NCI-H2029 treated with DMSO at 0.1 percent for 48 hours (cell line): ENCODE data around the gene FAM110A.
"Not testable (repeated sequence)": the region's sequence is repeated elsewhere in the genome, so short reads cannot be mapped to it uniquely, and the experiment has no call there.

ENCODE experiments used
- DNase-seq: peaks from one replicate; lab custom pipeline; 2025; lab: John Stamatoyannopoulos, UW

FAM110A gene

DNA sequence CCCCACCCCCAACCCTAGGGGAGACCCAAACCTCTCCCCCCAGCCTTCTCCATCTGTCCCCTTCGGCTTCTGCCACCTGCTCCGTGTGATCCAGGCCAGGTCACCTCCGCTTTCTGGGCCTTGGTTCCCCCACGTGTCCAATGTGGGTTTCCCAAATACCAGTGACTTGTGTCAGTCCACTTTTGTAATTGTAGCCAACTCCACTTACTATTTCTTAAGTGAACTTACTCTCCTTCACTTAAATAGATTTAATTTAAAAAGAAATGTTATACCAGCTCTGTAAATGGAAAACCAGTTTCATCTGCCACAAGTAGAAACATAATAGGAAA is 10.0 kb upstream of the FAM110A start:
- no peak for DNase-seq

DNA sequence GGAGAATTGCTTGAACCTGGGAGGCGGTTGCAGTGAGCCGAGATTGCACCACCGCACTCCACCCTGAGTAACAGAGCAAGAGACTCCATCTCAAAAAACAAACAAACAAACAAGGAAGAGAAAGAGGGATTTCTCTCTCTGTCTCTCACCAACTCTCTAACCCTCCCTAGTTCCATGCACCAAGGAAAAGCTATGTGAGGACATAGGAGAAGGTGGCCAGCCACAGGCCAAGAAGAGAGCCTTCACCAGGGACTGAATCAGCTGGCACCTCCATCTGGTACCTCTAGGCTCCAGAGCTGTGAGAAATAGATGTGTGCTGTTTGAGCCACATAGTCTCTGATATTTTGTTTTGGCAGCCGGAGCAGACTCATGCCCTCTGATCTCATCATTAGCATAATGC is 9.0 kb upstream of the FAM110A start:
- no peak for DNase-seq

DNA sequence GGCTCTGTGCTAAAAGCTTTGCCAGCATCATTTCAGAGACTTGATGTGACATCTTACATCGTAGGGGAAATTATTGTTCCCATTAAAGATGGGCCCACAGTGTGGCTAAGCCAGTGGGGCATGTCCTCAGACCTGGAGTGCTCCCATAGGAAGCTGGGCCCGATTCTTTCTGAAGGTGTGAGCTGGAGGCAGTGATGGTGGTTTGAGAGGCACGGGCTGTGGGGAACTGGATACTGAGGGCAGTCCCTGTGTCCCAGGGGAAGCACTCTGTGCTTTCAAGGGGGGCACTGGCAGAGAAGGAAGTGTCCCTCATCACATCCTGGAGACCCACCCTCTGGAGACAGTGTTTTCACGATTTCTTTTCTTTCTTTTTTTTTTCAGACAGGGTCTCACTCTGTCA is 8.6 kb upstream of the FAM110A start:
- no peak for DNase-seq

DNA sequence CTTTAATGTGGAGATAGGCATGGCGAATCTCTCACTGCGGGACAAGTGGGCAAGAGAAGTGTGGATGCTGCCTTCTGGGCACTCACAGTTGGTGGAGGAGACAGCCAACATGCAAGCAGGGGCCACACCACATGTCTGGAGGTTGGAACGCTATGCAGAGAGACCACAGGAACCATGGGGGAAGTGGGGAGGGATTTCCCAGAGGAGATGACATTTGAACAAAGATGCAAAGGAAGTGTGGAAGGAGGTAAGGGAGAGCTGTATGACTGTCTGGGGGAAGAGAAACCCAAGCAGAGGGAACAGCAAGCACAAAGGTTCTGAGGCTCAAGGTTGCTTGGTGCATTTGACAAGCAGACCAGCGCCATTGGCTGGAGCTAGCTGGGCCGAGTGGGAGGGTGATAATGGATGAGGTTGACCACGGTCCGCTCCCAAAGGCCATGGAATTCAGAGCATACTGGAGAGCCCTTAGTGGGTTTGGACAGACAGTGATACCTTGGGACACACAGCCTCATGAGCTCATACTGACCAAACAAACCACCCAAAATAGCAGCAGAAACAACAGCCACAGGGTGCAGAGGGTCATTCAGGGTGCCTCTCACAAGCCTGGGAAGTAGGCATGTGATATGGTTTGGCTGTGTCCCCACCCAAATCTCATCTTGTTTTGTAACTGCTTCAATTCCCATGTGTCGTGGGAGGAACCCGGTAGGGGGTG is 7.6 kb upstream of the FAM110A start:
- DNase-seq, result no peak

GRCh38 chr20:826695-827323 is 6.7 kb upstream of the FAM110A start:
- no peak for DNase-seq

- not testable (repeated sequence) for DNase-seq
Observed at GRCh38 chr20:827981-828380, 5.5 kb upstream of the FAM110A start.

GRCh38 chr20:828987-829386 is 4.5 kb upstream of the FAM110A start:
- no peak for DNase-seq

DNA sequence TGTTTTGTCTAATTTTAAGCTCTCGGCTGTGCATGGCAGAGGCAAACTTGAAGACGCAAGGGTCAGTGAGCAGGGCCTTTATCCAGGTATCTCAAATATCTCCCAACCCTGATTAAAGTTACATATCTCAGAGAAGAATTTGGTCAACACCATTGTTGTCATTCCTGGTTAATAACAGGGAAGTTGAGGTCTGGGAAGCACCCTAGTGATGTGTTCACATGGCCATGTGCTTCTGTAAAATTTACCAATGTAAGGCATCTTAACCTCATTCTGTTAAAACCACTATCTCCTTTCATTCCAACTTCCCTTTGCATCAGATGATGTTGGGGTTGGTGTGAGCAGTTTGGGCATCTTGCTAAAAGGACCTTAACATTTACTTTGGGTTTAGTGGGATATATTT is 4.0 kb upstream of the FAM110A start:
- DNase-seq, result no peak

DNA sequence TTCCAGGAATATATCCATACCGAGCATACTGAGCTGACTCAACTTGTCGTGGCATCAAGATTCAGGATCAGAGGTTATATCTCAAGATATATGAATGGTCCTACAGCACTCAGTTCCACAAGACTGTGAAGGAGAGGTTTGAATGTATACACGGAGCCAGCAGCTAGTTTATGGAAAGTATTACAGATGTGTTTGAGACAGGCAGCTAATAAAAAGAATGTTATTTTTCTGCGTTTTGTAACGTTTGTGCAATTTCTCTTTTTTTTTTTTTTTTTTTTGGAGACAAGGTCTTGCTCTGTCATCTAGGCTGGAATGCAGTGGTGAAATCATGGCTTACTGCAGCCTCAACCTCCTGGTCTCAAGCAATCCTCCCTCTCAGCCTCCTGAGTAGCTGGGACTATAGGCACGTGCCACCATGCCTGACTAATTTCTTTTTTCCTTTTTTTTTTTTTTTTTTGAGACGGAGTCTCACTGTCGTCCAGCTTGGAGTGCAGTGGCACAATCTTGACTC is 3.4 kb upstream of the FAM110A start:
- DNase-seq, result no peak

DNA sequence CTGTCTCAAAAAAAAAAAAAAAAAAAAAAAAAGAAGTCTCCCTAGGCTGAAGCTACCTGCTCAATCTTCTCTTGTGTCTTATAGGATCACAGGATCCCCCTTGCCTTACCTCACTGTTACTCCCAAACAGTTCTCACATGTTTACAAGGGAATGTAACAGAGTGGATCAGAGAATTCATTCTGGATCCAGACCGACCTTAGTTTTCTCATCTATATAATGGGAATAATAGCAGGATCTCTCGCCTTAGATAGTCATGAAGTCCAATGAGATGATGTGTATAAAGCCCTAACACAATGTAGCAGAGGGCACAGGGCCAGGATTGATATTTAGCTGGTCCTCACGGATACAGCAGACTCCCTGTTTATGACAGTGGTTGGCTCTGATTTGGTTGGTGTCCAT is 2.3 kb upstream of the FAM110A start:
- DNase-seq, result no peak

- no peak for DNase-seq
Observed at GRCh38 chr20:831956-832355, 1.6 kb upstream of the FAM110A start.

DNA sequence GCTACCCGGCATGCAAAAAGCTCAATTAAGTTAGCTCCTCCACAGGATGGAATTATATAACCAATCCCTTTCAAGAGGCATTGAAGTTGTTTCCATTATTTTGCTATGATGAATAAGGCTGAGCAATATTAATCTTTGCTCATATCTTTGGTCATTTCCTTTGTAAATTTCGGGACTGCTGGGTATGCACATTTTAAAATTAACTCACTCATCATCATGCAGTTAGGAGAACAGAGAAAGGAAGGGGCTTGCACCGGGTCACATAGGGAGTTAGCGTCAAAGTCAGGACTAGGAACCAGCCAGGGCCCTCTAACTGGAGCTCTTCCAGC is 430 bp upstream of the FAM110A start:
- no peak for DNase-seq

DNA sequence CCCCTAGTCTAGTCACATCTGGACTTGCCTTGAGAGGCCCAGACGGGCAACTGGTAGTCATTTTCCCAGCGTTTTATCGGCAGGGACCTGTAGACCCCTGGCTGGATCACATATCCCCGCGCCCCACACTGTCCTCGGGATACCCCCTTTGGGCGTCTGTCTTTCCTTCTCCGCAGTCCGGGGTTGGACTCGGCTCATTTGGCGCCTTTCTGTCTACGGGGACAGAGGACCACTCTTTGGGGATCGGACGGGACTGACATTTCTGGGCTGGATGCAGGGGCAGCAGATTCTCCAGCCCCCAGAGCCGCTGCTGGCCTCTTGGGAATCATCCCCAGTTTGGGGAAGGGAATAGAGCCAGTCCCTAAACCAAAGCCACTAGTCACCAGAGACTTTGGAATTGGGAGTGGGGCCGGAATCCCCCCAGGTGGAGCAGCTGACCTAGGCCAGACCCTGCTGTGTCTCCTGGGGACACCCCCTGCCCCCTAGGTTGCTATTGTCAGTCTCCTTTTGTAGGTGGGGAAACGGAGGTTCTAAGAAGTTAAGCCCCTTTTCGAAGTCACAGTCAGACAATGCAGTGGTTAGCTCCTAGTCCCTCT is 734 bp downstream of the FAM110A start:
- DNase-seq, result no peak

DNA sequence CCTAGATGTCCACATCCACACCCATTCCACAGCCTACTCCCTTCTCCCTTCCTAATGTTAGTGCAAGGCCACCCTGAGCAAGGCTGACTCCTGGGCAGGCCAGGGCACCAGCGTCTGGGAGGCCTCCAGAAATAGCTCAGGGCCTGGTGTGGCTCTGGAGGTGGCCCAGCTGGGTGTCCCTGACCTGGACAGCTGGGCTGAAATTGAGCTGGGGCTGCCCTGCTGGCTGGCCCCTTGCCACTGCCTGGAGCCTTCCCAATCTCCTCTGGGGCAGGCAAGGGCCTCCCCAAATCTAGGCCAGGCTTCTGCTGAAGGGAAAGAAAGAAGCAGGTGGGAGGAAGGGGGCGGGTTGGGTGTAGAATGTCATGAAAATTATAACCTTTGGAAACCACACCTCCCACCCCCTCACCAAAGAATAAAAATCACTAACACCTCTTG is 2.1 kb downstream of the FAM110A start:
- no peak for DNase-seq

DNA sequence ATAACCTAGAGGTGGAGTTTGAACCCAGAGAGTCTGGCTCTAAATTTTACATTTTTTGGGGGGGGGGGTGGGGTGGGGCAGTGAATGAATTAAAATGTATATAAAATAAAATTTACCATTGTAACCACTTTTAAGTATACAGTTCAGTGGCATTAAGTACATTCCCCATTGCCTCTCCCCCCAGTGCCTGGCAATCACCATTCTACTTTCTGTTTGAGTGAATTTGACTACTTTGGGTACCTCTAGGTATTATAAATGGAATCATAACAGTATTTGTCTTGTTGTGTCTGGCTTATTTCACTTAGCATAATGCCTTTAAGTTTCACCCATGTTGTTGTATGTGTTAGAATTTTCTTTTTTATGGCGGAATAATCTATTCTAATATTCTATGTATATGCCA is 2.7 kb downstream of the FAM110A start:
- no peak for DNase-seq

DNA sequence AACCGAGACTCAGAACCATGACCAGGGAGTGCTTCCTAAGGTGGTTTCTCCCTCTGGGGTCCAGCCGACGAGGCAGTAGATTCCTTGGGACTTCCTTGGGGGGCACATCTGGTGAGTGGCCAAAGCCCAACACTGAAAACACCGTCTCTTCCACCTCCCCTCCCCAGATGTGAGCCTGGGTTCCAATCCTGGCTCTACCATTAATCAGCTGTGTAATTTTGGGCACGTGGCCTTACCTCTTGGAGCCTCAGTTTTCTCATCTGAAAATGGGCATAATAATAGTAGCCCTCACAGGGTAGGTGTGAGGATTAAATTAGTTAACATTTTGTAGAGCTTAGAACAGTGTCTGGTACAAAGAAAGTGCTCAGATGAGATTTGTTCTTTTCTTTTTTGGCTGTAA is 5.5 kb downstream of the FAM110A start:
- DNase-seq, result no peak

DNA sequence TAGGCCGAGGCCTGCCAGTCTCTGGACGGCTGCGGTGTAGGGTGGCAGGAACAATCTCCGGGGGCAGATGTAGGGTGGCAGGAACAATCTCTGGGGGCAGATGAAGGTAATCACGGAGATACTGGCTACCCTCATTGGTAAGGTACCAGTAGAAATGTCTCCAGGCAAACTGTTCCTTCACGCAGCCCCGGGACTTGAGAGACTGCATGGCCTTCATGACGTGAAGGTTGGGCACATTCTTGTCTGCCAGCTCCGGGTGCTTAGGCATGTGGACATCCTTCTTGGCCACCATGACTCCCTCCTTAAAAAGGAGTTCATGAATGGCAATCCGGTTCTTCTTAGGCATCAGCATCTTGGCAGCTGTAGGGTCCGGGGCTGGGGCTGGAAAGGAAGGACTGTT is 6.1 kb downstream of the FAM110A start:
- DNase-seq, result no peak

GRCh38 chr20:840503-840857 is 7.0 kb downstream of the FAM110A start:
- DNase-seq, result no peak

GRCh38 chr20:840858-841567 is 7.5 kb downstream of the FAM110A start:
- no peak for DNase-seq

- no peak for DNase-seq
Observed at GRCh38 chr20:841568-842546, 8.3 kb downstream of the FAM110A start.

DNA sequence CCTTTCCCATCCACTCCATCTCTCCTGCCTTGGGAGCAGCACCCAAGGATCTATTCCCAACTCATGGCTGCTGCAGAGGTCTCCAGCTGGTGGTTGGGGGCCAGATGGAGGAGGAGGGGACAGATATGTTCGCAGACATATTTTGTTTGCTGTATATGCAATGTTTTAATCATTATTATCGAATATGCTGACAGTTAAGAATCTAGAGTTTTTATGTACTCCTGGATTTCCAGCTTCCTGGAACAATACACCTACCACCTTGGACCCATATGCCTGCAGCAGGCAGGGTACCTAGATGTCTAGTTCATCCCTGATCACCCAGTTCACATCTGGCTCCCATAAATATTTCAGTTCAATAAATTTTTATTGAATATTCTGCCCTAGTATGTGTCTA is 9.0 kb downstream of the FAM110A start:
- DNase-seq, result no peak

- DNase-seq, result no peak
Observed at GRCh38 chr20:843912-844311, 10.4 kb downstream of the FAM110A start.
